ENCODE measurements around the gene B3GALT4. TPM values are rescaled to one million over a fixed set of nuclear protein-coding genes. Genes with fewer than 3 reads are reported as not detected.
"Not testable (repeated sequence)": the region's sequence is repeated elsewhere in the genome, so short reads cannot be mapped to it uniquely, and the experiment has no call there.

The B3GALT4 gene
- total and polyA plus RNA-seq, 2 experiments from 2014 or later = 2.6 to 2.7 TPM

DNA sequence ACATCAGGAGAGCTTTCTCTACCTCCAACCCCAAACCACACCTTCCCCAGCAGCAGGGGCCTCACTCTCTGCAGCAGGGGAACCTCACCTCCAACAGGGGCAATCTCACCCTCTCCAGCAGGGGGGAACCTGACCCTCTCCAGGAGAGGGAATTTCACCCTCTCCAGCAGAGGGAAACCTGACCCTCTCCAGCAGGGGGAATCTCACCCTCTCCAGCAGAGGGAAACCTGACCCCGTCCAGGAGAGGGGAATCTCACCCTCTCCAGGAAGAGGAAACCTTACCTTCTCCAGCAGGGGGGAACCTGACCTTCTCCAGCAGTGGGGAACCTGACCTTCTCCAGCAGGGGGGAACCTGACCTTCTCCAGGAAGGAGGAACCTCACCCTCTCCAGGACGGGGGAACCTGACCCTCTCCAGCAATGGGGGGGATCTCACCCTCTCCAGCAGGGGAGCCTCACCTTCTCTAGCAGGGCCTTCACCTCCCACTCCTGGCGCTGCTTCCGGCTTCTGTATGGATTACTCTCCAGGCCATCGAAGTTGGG lies 3.1 kb downstream of the B3GALT4 start:
- H3K27me3 ChIP-seq (replicated peaks; ENCODE audit: insufficient read depth) = no peaks in the 10 kb centered on the region
- DNase-seq = peak; percentile 72
- in situ Hi-C loops (cut with MboI) = no loop called here
- no peak overlapping the region for H3K9ac ChIP-seq
- H3K79me2 ChIP-seq (ENCODE audit: insufficient read depth) = peaks cover 36% of the 10 kb centered on the region
- peaks cover 16% of the 10 kb centered on the region for H3K4me1 ChIP-seq (ENCODE audit: insufficient read depth)
- H3K4me2 ChIP-seq (ENCODE audit: unreplicated experiment) = no peak overlapping the region
- H3K4me3 ChIP-seq = no peak overlapping the region
- peaks cover 34% of the 10 kb centered on the region for H3F3A ChIP-seq (ENCODE audit: insufficient read depth)
- H2AFZ ChIP-seq = no peak overlapping the region
- TF ChIP-seq EZH2 (IDR thresholded peaks at IDR 0.05; ENCODE audit: insufficient read depth, poor library complexity, severe bottlenecking) (no peak), EZH2phosphoT487 (IDR thresholded peaks at IDR 0.05; ENCODE audit: insufficient read depth, low read depth) (no peak)
- no peaks in the 10 kb centered on the region for H3K9me2 ChIP-seq (ENCODE audit: insufficient read depth)
- H4K20me1 ChIP-seq (ENCODE audit: insufficient read depth) = no peaks in the 10 kb centered on the region; the same call in 1 of the 2 replicates
- 67 to 81% methylated on average over 4 to 5 of the region's 5 CpGs for WGBS, 2 experiments (ENCODE audit: low coverage in 1 of 2, low lambda C conversion rate in 2 of 2, missing lambda C conversion rate in 2 of 2)
- no peaks in the 10 kb centered on the region for H3K9me3 ChIP-seq (ENCODE audit: low read depth)
- H3K36me3 ChIP-seq (ENCODE audit: low read depth) = peaks cover 39% of the 10 kb centered on the region; the same call in 1 of the 2 replicates
- H3K27ac ChIP-seq = no peak overlapping the region

GRCh38 chr6:33280539-33280938 lies 3.6 kb downstream of the B3GALT4 start:
- TF ChIP-seq EZH2phosphoT487 (IDR thresholded peaks at IDR 0.05; ENCODE audit: insufficient read depth, low read depth) = no peak
- no peak for TF ChIP-seq EZH2 (IDR thresholded peaks at IDR 0.05; ENCODE audit: insufficient read depth, poor library complexity, severe bottlenecking)
- WGBS, 2 experiments (ENCODE audit: low coverage in 1 of 2, low lambda C conversion rate in 2 of 2, missing lambda C conversion rate in 2 of 2) = 67 to 68% methylated on average over 6 of the region's 6 CpGs
- Histone ChIP-seq H3K27ac (no peak overlapping the region), H3K4me3 (no peak overlapping the region), H3K27me3 (replicated peaks; ENCODE audit: insufficient read depth) (no peaks in the 10 kb centered on the region), H3K4me2 (ENCODE audit: unreplicated experiment) (no peak overlapping the region), H3F3A (ENCODE audit: insufficient read depth) (peaks cover 29% of the 10 kb centered on the region), H4K20me1 (ENCODE audit: insufficient read depth) (no peaks in the 10 kb centered on the region), H2AFZ (no peak overlapping the region), H3K79me2 (ENCODE audit: insufficient read depth) (peaks cover 36% of the 10 kb centered on the region), H3K4me1 (ENCODE audit: insufficient read depth) (peaks cover 11% of the 10 kb centered on the region), H3K9me2 (ENCODE audit: insufficient read depth) (no peaks in the 10 kb centered on the region), H3K36me3 (ENCODE audit: low read depth) (peaks cover 38% of the 10 kb centered on the region; the same call in 1 of the 2 replicates), H3K9ac (no peak overlapping the region), H3K9me3 (ENCODE audit: low read depth) (no peaks in the 10 kb centered on the region)
- in situ Hi-C loops (cut with MboI) = no loop called here
- no peak for DNase-seq

DNA sequence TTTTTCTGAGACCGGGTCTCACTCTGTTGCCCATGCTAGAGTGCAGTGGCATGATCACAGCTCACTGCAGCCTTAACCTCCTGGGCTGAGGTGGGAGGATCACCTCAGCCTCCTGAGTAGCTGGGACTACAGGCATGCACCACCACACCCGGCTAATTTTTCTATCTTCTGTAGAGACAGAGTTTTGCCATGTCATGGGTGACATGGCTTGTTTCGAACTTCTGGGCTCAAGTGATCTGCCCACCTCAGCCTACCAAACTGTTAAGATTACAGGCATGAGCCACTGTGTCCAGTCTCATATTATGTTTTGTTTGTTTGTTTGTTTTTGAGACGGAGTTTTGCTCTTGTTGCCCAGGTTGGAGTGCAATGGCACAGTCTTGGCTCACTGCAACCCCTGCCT lies 8.3 kb downstream of the B3GALT4 start:
- H3K4me1 ChIP-seq (ENCODE audit: insufficient read depth); H3K27me3 ChIP-seq (replicated peaks; ENCODE audit: insufficient read depth); H3K27ac ChIP-seq; H3K9me3 ChIP-seq (ENCODE audit: low read depth); H3K4me2 ChIP-seq (ENCODE audit: unreplicated experiment); H3F3A ChIP-seq (ENCODE audit: insufficient read depth); H3K9me2 ChIP-seq (ENCODE audit: insufficient read depth); H4K20me1 ChIP-seq (ENCODE audit: insufficient read depth); H3K4me3 ChIP-seq; in situ Hi-C loops (cut with MboI); DNase-seq; H3K9ac ChIP-seq; H2AFZ ChIP-seq: not testable (repeated sequence)
- H3K79me2 ChIP-seq (ENCODE audit: insufficient read depth) = peaks cover 71% of the 10 kb centered on the region
- WGBS, 2 experiments (ENCODE audit: low coverage in 1 of 2, low lambda C conversion rate in 2 of 2, missing lambda C conversion rate in 2 of 2) = 78 to 88% methylated on average over 4 of the region's 4 CpGs
- H3K36me3 ChIP-seq (ENCODE audit: low read depth) = peaks cover 44% of the 10 kb centered on the region; the same call in 1 of the 2 replicates

DNA sequence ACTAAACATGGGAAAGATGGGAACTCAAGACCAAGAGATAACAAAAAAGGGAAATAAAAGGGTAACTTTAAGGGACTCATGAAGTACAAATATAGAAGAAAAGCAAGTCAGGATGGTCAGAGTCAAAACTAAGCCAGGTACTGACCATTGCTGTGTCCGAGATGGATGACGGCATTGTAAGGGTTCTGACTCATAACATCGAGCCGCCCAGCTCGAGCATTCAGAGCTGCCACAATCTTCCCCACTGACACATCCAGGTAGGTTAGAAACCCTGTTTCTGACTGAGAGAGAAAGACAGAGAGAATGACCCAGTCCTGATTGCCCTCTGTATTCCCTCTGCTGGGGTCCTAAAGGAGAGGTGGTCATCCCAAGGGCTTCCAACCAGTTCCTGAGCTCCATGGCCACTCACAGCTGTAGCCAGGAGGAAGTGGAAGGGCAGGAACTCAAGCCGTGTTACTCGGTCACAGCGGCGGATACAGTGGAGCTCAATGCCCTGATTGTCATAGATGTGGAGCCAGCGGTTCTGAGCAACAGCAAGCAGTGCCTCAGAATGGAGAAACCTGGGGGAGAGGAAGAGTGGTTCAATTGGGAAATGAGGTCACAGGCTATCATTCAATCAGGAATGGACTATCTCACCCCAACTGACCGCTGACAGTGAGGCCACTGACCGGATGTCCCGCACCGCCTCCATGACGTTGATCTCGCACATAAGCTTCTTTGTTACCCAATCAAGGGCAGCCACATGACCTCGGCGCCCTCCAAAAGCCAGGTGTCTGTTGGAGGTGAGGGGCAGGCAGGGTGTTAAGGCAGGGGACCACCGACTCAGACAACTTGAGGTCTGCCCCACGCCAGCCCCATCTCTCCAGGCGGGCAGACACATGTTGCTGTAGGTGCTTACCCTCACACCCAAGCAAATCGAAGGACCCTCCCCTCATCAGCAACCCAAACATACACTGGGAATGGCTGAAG lies 10.3 kb downstream of the B3GALT4 start:
- H3K9ac ChIP-seq = peak overlapping the region; percentile 94; the same call in 1 of the 2 replicates
- TF ChIP-seq EZH2 (IDR thresholded peaks at IDR 0.05; ENCODE audit: insufficient read depth, poor library complexity, severe bottlenecking) = no peak
- no peak for TF ChIP-seq EZH2phosphoT487 (IDR thresholded peaks at IDR 0.05; ENCODE audit: insufficient read depth, low read depth)
- H3K79me2 ChIP-seq (ENCODE audit: insufficient read depth) = peaks cover 86% of the 10 kb centered on the region

More for the DNA sequence above, 10.3 kb downstream of the B3GALT4 start:
- no peak for DNase-seq
- WGBS, 2 experiments (ENCODE audit: low coverage in 1 of 2, low lambda C conversion rate in 2 of 2, missing lambda C conversion rate in 2 of 2) = 91 to 93% methylated on average over 22 of the region's 22 CpGs
- Histone ChIP-seq H3K4me2 (ENCODE audit: unreplicated experiment) (peak overlapping the region; percentile 99), H3K36me3 (ENCODE audit: low read depth) (peaks cover 43% of the 10 kb centered on the region; the same call in 1 of the 2 replicates), H3K4me1 (ENCODE audit: insufficient read depth) (peaks cover 13% of the 10 kb centered on the region), H4K20me1 (ENCODE audit: insufficient read depth) (no peaks in the 10 kb centered on the region), H3K9me3 (ENCODE audit: low read depth) (no peaks in the 10 kb centered on the region), H2AFZ (no peak overlapping the region), H3F3A (ENCODE audit: insufficient read depth) (no peaks in the 10 kb centered on the region), H3K4me3 (peak overlapping the region; percentile 98; the same call in 1 of the 2 replicates), H3K9me2 (ENCODE audit: insufficient read depth) (no peaks in the 10 kb centered on the region), H3K27ac (no peak overlapping the region), H3K27me3 (replicated peaks; ENCODE audit: insufficient read depth) (no peaks in the 10 kb centered on the region)
- in situ Hi-C loops (cut with MboI) = no loop called here

Data from GM23248 (cell line).